Ovary (tissue), 9 donors: ENCODE measurements around the gene KMT2A. TPM values are rescaled to one million over a fixed set of nuclear protein-coding genes. Genes with fewer than 3 reads are reported as not detected.

Experiments used
- DNase-seq, 5 donors: peaks; one replicate each; pipeline ENCODE4 v3.0.0-alpha.2; 2019 to 2020
- H3K27ac ChIP-seq, 2 donors: fragments of 200-600 bp; one replicate each; pipeline versions ENCODE4 v1.5.1 to v1.8.0; 2019 to 2022
- H3K27me3 ChIP-seq: fragments of 200-600 bp; one replicate; pipeline ENCODE4 v1.8.0; 2022
- H3K36me3 ChIP-seq: fragments of 200-600 bp; sonication (generic); one replicate; pipeline ENCODE4 v1.5.1; 2019
- H3K4me1 ChIP-seq: one replicate; pipeline ENCODE4 v1.8.1; 2013; ENCODE audit warnings: mild to moderate bottlenecking, moderate library complexity; ENCODE audit not compliant: insufficient read depth
- H3K4me3 ChIP-seq: fragments of 200-600 bp; sonication (generic); one replicate; pipeline ENCODE4 v1.5.1; 2017
- H3K9me3 ChIP-seq, 2 donors: fragments of 200-600 bp in 1 of 2; sonication (generic) in 1 of 2; one replicate each; pipeline versions ENCODE4 v1.5.1 to v1.8.1; 2013 to 2019; ENCODE audit warnings: mild to moderate bottlenecking in 1 of 2, moderate library complexity in 1 of 2
- EP300 ChIP-seq: sonication (generic); formaldehyde crosslinking; IDR thresholded peaks from one replicate; pipeline ENCODE4 v1.6.1; 2017; ENCODE audit warnings: antibody characterized with exemption
- POLR2A ChIP-seq: fragments of 450-650 bp; IDR thresholded peaks from one replicate; pipeline ENCODE4 v1.6.1; 2017; ENCODE audit warnings: antibody characterized with exemption, mild to moderate bottlenecking, moderate library complexity
- WGBS, 3 donors: extraction: QIAGEN DNeasy Blood & Tissue Kit in 1 of 3; methylation state at CpG; one replicate each; pipeline versions ENCODE4 v1.1.5 to v1.1.7; 2013 to 2017; 5-methylcytosine and 5-hydroxymethylcytosine counted together
- intact Hi-C, 4 donors: fragments of 100-400 bp; cut with DNase I; formaldehyde crosslinking; loops; one replicate each; pipeline versions ENCODE4 v1.11.0 to v1.15.1; 2022 to 2023
- polyA plus RNA-seq, 2 donors: library from polyadenylated mRNA; stranded (reverse); fragments of 200-250 nt in 1 of 2; fragments of 350-450 nt in 1 of 2; fragmentation: Illumina TruSeq in 1 of 2; extraction: RNeasy Lipid Tissue Mini Kit (QIAGEN cat#74804) in 1 of 2; gene quantifications; one replicate each; pipeline ENCODE4 v1.2.3, GENCODE V29; 2013 to 2014
- total RNA-seq, 7 donors: library from RNA; depleted of rRNA in 2 of 7; stranded (reverse); fragments of >200 nt in 2 of 7; fragmentation: NEBNext Ultra II Directional in 3 of 7; extraction: Animal tissue kit (Norgen Biotek cat#: 25700) in 3 of 7; gene quantifications; one replicate each; pipeline versions ENCODE4 v1.1.0 to v1.2.4, GENCODE V29; 2016 to 2023
- TF ChIP-seq, protein P1 (sequence below), 3 donors: fragments of 450-650 bp in 2 of 3; fragments of 200-600 bp in 1 of 3; IDR thresholded peaks; one replicate each; pipeline versions ENCODE4 v1.5.1 to v1.8.0; 2016 to 2022; ENCODE audit warnings: antibody characterized with exemption in 3 of 3, mild to moderate bottlenecking in 1 of 3
- donor health status: DM: no; HTN: no; CAD: no; lungs with moderate emphysema.
- donor health status: DM: no; HTN: no; CAD: no.
- donor health status: Bipolar disorder and iron deficiency.
- donor health status: DM: yes; HTN: yes; CAD: no.
- donor health status: DM: no; HTN: no; CAD: no.
- donor health status: DM: yes; HTN: yes; CAD: no.

KMT2A gene
- total and polyA plus RNA-seq, 9 donors = 25.8 to 107 (median 74.7) TPM

DNA sequence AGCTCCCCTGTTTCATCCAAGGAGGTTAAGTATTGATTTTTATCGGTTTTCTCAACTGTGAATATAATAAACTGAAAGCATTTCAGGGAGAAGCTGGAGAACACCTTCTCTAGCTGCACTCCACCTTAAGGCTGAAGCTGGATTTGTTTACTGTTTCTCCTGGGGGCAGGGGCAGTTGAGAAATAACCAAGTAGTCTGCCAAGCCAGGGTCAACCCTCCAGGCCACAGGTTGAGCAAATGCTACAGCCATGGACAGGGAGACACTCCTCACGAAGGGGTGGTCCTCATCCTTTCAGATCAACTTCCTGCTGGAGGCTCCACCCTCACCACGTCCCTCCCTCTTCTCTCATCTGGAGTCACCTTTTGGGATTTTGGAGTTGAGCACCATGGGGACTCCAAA lies 90.8 kb downstream of the KMT2A start, which contains the start of gene TTC36:
Gene TTC36, plus strand, starts transcription at position 366 of the 400 bp plus-strand sequence. Its CDS starts 21 bp downstream, at position 387.
- Histone ChIP-seq H3K27me3 (no peaks in the 10 kb centered on the region), H3K36me3 (no peaks in the 10 kb centered on the region), H3K27ac (no peak within 1 kb of the TSS), H3K9me3 (no peaks in the 10 kb centered on the region), H3K4me3 (no peak within 1 kb of the TSS), H3K4me1 (peaks cover 10% of the 10 kb centered on the region)
- intact Hi-C loops = no loop called here
- no peak for DNase-seq
- 64 to 72% (median 65%) methylated on average over 3 of the region's 3 CpGs for WGBS, 3 donors
- TF ChIP-seq, protein P1, sequence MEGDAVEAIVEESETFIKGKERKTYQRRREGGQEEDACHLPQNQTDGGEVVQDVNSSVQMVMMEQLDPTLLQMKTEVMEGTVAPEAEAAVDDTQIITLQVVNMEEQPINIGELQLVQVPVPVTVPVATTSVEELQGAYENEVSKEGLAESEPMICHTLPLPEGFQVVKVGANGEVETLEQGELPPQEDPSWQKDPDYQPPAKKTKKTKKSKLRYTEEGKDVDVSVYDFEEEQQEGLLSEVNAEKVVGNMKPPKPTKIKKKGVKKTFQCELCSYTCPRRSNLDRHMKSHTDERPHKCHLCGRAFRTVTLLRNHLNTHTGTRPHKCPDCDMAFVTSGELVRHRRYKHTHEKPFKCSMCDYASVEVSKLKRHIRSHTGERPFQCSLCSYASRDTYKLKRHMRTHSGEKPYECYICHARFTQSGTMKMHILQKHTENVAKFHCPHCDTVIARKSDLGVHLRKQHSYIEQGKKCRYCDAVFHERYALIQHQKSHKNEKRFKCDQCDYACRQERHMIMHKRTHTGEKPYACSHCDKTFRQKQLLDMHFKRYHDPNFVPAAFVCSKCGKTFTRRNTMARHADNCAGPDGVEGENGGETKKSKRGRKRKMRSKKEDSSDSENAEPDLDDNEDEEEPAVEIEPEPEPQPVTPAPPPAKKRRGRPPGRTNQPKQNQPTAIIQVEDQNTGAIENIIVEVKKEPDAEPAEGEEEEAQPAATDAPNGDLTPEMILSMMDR (IDR thresholded peaks at IDR 0.05) = no peak
- no peak for TF ChIP-seq EP300
- TF ChIP-seq POLR2A = no peak

DNA sequence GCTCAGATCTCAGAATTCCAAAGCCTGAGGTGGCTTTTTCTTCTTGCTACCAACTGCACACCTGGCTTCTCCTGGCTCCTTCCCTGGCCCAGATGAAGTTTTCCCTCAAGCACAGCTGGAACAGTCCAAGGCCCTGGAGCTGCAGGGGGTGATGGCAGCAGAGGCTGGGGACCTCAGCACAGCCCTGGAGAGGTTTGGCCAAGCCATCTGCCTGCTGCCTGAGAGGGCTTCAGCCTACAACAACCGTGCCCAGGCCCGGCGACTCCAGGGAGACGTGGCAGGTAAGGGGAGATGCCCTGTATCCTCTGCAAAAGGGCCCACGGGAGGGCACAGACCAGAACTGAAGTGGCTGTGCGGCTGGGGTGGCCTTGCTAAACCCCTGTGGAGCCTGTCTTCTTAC lies 92.2 kb downstream of the KMT2A start:
- H3K27ac ChIP-seq = no peak overlapping the region
- peaks cover 11% of the 10 kb centered on the region for H3K4me1 ChIP-seq
- no peaks in the 10 kb centered on the region for H3K9me3 ChIP-seq
- intact Hi-C loops = no loop called here
- TF ChIP-seq POLR2A (no peak), EP300 (no peak)
- TF ChIP-seq, protein P1 (IDR thresholded peaks at IDR 0.05) = no peak
- no peaks in the 10 kb centered on the region for H3K27me3 ChIP-seq
- DNase-seq = no peak
- no peak overlapping the region for H3K4me3 ChIP-seq
- no peaks in the 10 kb centered on the region for H3K36me3 ChIP-seq
- WGBS, 3 donors = 88 to 91% (median 91%) methylated on average over 6 of the region's 6 CpGs

DNA sequence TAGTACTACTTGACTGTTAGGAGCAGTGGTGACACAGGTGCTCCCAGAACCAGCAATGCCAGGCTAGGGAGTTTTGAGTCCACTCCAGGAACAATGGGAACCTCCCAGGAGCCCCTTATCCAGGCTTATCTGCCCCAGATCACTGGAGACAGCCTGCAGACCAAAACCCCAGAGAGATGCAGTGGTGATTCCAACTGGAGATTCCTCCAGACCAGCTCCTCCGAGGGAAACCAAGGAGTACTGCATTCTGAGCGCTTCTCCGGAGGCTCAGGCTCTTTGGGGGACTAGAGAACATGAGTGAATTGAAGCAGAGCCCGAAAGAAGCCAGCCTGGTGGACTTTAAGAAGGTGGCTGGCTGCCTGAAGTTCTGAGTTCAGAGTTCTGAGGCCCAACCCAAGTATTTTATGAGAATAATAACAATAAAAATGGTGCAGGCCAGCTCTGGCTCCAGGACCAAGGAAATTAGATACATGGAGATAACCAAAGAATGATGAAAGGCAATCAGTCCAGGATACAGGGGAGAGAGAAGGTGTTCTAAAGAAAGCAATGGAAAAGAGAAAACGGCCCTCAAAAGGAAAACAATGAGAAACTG lies 93.4 kb downstream of the KMT2A start:
- no peaks in the 10 kb centered on the region for H3K36me3 ChIP-seq
- WGBS, 3 donors = 56 to 67% (median 58%) methylated on average over 5 of the region's 5 CpGs
- H3K27me3 ChIP-seq = no peaks in the 10 kb centered on the region
- H3K4me1 ChIP-seq = peaks cover 11% of the 10 kb centered on the region
- no peak for DNase-seq
- TF ChIP-seq EP300 (no peak), POLR2A (no peak)
- TF ChIP-seq, protein P1 (IDR thresholded peaks at IDR 0.05) = no peak
- intact Hi-C loops = no loop called here
- H3K4me3 ChIP-seq = peak overlapping the region; percentile 73
- no peak overlapping the region for H3K27ac ChIP-seq
- H3K9me3 ChIP-seq = no peaks in the 10 kb centered on the region

DNA sequence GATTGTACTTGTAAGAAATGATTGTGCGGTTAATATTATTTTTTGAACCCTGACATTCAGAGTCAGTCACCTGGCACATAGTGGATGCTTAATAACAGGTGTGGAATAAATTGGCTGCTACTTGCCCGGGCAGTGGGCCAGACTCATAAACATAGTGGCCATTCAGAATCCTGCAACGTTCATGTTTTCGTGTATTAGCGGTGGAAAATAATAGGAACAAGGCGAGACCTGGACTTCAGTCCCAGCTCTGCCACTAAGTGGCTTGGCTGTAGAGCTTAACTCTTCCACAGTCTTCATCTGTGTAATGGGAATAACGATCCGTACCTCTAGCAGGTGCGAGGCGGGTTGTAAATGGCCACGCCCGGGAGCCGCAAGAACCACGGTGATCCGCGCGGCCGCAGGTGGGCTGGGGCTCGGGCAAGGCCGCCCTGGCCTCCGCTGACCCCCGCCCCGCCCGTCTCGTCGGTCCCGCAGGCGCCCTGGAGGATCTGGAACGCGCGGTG lies 93.9 kb downstream of the KMT2A start:
- peak overlapping the region in 1 of 2 donors; percentile 66 for H3K27ac ChIP-seq
- H3K36me3 ChIP-seq = no peaks in the 10 kb centered on the region
- 2 to 3% (median 2%) methylated on average over 28 to 31 of the region's 31 CpGs for whole genome bisulfite sequencing, 3 donors
- intact Hi-C loops = no loop called here
- no peak for DNase-seq
- H3K4me3 ChIP-seq = peak overlapping the region; percentile 73
- H3K27me3 ChIP-seq = no peaks in the 10 kb centered on the region
- H3K9me3 ChIP-seq = no peaks in the 10 kb centered on the region
- peaks cover 11% of the 10 kb centered on the region for H3K4me1 ChIP-seq
- TF ChIP-seq POLR2A (no peak), EP300 (no peak)
- TF ChIP-seq, protein P1 (IDR thresholded peaks at IDR 0.05) = no peak
